Measurements from ENCODE around the gene SCN3A.

- TF ChIP-seq EZH2phosphoT487 (IDR thresholded peaks at IDR 0.05; ENCODE audit: borderline replicate concordance, low read length) (no peak), CTCF (IDR thresholded peaks at IDR 0.05; ENCODE audit: low read depth, low read length, poor library complexity, severe bottlenecking) (no peak)
Measured at GRCh38 chr2:165079432-165079831, 124.4 kb downstream of the SCN3A start.

Measured in DOHH2 (cell line).